Measurements from ENCODE around the gene UBE2H. TPM values are rescaled to one million over a fixed set of nuclear protein-coding genes. Genes with fewer than 3 reads are reported as not detected.
A peak's percentile ranks its signal among the peaks of the same experiment; 100 is the strongest.

UBE2H gene
- total RNA-seq, 1 donor from 2014 or later, result 33.8 TPM

- ATAC-seq (no peak), DNase-seq (ENCODE audit: low spot score) (no peak)
These were observed 159.1 kb downstream of the UBE2H start for GRCh38 chr7:129793506-129794310.

- DNase-seq (ENCODE audit: low spot score), result no peak
- ATAC-seq, result no peak
These were observed 160.0 kb downstream of the UBE2H start for GRCh38 chr7:129792721-129793120.

- no peak for DNase-seq (ENCODE audit: low spot score)
These were observed 162.6 kb downstream of the UBE2H start for GRCh38 chr7:129790136-129790535.

DNA sequence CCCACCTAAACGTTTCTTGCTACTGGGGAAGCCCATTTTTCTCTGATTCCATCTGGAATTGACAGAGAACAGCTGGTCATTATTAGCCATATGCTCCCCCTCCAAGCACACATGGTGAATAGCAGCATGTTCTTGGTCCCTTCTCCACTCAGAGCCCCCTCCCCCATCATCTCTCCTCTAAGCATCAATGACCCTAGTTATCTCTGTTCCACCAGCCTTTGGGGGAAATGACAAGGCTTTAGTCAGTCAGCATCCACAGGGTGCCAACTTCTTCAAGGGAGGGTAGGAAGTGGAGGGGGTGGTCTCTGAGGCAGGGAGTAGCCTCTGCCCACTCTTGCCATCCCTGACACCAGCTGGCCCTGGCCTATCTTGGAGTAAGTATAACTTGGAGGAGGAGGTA is 163.1 kb downstream of the UBE2H start:
- DNase-seq (ENCODE audit: low spot score), result no peak
- ATAC-seq, result no peak

More at GRCh38 chr7:129790136-129790535, 162.6 kb downstream of the UBE2H start:
- no peak for ATAC-seq

GRCh38 chr7:129789000-129789399 is 163.8 kb downstream of the UBE2H start:
- DNase-seq (ENCODE audit: low spot score) (no peak), ATAC-seq (no peak)

DNA sequence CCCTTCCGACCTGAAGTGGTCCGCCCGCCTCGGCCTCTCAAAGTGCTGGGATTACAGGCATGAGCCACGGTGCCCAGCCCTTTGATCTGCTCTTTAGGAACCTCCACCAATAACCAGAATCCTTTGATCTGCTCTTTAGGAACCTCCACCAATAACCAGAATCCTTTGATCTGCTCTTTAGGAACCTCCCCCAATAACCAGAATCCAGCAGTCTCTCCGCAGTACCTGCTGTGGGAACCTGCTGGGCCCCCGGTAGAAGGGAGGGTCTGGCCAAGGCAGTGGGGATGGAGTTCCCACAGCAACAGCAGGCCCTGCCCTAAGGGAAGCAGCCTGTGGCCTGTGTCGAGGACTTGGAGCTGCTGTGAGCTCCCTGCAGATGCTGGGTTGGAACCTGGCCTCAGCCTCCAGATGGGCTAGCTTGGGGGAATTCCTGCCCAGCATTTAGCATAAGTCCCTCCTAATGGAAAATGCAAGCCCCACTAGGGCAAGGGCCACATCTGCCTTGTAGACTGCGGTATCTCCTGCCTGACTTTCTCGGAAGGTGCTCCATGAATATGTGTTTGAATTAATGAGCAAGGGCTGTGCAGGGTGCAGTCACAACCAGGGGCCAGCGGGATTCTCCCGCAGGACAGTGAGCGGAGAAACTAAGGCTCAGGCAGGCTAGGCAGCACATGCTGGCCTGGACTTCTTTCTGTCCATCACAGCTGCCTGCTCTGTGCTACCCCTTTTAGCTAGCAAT is 165.8 kb downstream of the UBE2H start:
- DNase-seq (ENCODE audit: low spot score), result no peak
- no peak for ATAC-seq

DNA sequence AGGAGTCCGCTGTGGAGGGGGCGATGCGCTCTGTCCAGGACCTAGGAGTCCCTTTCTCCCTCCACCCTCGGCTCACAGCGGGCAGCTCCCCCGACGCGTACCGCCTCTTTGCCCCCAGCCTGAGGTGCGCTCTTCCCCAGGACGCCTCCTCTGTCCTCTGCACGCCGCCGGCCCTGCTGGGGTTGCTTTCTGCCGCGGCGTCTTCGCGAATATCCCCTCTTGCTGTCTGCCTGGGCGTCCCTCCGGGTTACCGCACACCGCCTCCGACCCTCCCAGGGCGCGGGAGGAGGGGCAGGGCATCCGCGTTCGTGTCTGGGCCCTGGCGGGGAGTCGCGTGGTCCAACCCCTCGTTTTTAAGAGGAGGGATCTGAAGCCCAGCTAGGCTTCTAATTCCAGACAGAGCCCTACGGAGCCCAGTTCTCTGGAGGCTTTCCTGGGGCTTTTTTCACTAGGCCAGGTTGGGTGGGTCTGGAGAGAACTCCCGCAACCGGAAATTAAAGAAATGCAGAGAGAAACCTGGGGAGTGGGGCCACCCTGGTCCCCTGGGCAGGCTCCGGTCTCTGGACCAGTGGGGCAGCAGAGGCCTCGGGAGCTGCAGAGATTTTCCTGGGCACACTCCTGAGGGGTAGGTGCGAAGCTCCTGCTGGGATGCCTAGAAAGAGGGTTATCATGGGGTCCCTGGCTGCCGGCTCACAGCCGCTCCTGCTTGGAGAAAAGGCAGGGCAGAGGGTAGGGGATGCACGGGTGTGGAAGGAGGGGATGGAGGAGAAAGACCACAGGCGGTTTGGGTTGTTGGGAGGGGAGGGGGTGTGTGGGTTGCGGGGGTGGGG is 166.9 kb downstream of the UBE2H start:
- ATAC-seq (peak; percentile 17), DNase-seq (ENCODE audit: low spot score) (no peak)

GRCh38 chr7:129784783-129785684 is 167.7 kb downstream of the UBE2H start:
- ATAC-seq (peak; percentile 10), DNase-seq (ENCODE audit: low spot score) (peak; percentile 52)

GRCh38 chr7:129784437-129784782 is 168.3 kb downstream of the UBE2H start:
- no peak for DNase-seq (ENCODE audit: low spot score)
- no peak for ATAC-seq

GRCh38 chr7:129783584-129783919 is 169.2 kb downstream of the UBE2H start:
- ATAC-seq, result no peak
- DNase-seq (ENCODE audit: low spot score), result no peak

DNA sequence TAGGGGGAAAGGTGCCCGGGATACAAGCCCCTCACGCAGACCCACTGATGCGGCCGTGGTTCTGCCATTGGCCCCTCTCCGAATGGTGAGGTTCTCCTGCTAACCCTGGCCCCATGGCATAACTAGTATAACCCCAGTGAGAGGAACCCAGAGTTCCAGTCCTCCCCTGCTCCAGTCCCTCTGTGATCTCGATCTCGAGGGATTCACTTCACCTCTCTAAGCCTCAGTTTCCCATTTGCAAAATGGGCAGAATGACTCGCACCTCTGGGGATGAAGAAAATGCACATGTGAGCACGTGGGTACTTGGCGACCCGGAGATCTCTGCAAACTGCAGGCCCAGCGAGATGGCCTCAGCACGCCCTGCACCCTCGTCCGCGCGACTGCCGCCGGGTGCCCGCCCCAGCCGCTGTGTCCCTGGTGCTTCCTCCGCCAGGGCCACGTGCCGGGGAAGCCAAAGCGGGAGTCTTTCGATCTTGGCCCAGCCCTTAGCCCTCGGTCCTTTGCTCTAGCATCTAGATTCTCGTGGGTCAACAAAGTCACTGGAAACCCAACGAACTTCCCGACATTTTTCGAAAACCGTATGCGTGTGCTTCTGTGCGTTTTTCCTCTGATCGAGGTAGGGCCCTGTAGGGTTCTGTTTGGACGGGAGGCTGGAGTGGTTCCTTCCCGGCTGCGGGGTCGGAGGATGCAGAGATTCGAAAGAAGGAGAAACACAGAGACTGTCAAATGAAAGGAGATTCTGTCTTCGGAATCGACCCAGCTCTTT is 169.8 kb downstream of the UBE2H start:
- ATAC-seq (no peak), DNase-seq (ENCODE audit: low spot score) (no peak)

DNA sequence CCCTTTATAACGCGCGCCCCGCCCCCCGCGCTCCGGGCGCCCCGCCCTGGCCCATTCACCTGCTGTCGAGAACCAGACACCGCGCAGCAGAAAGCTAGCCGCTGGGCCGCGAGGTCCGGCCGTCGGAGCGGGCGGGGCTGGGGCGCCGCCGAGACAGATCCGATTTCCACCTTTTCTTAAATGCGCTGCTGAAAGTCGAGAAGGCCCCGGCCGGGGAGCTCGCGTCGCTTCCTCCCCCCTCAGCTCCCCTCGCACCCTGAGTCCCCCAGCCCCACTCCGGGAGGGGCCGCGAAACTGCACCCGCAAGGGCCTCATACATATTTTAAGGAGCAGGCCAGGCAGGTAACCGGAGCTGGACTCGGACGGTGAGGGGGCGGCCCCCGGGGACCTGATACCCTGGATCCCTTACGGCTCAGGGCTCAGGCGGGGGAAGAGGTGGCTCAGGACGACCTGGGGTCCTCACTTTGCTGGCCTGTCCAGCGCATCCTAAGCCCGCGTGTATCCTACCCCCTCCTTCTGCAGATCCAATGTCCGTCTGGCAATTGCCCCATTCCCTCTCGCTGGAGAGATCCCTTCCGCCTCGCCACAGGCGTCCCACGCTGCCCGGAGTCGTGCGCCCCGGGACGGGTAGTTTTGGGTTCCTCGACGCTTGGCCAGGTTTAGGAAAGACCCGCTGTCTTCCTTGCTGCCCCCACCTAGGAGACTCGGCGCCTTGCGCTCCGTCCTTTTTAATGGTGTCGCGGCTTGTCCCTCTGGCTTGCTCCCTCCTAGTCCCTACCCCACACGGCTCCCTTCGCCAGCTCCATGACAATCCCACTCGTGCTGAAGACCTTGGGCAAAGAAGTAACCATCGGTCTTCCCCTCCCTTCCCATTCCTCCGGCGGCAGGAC is 170.6 kb downstream of the UBE2H start:
- no peak for DNase-seq (ENCODE audit: low spot score)
- peak; percentile 21 for ATAC-seq

DNA sequence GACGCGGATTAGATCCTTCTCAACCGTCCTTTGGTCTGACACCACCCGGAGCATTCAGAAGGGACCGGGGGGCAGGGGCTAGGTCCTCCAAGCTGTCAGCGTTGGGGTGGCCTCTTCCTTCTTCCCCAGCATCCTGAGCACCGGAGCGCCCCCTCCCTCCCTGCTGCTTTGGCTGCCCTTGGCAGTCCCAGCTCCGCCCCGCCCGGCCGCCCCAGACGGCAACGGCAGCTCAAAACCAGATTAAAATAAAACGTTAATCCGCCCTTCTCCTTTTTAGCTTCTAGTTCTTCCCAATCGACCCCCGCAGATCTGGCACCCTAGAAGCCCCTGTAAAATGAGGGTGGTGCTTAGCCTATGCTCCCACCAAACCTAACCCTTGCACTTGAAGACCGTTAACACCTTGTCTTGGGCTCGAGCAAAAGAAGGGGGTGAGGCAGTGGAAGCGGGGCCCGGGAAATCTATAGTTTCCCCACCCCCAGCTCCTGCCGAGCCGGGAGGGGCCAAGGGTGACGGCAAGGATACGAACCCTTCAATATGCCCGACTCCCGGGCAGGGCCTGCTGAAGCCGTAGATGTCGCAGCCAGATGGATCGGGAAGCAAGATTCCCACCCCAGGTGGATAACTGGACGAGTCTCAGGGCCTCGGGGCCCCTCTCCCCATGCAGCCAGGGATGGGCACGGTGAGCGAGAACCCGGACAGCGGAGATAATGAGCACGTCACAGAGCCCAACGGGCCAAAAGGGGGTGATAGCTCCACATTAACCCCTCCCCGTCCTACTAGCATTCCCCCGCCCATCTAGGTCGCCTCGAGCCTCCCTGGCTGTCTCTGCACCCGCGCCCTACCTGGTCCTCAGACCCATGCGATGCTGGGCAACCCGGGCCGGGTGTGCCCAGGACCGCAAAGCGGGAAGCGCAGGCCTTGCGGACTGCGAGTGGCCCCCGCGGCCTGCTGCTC is 171.5 kb downstream of the UBE2H start:
- DNase-seq (ENCODE audit: low spot score), result no peak
- ATAC-seq, result no peak

Data from left lobe of liver (tissue), 2 donors.